ENCODE data around the gene GFOD1.

Gene GFOD1

GRCh38 chr6:13484827-13485226 is 2.6 kb downstream of the GFOD1 start:
- no peak for DNase-seq

DNA sequence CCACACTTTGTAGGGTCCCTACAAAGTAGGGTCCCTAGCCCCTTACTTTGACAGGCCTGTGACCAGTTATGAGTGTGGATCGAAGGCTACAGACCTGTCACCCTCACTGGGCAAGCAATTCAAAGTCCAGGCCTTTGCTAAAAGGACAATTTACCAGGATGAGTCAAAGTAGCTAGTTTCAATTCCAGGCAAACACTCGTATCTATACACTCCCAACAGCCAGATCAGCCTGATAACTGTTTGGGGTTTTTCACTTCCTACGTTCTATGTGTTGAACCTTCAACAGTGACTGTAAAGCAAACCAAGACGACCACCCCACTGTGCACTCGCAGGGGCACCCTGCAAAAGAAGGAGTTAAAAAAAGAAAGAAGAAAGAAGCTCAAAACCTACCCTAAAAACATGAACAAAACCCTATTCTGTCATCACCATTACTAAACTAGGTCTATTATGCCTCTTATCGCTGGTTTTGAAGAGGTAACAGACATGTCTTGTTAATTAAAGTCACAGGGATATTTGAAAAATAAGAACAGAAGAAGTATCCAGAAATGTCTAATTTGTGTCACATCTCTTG is 3.2 kb downstream of the GFOD1 start:
- DNase-seq = no peak

GRCh38 chr6:13480631-13481501 is 6.5 kb downstream of the GFOD1 start:
- no peak for DNase-seq

GRCh38 chr6:13479971-13480434 is 7.4 kb downstream of the GFOD1 start:
- DNase-seq = no peak

DNA sequence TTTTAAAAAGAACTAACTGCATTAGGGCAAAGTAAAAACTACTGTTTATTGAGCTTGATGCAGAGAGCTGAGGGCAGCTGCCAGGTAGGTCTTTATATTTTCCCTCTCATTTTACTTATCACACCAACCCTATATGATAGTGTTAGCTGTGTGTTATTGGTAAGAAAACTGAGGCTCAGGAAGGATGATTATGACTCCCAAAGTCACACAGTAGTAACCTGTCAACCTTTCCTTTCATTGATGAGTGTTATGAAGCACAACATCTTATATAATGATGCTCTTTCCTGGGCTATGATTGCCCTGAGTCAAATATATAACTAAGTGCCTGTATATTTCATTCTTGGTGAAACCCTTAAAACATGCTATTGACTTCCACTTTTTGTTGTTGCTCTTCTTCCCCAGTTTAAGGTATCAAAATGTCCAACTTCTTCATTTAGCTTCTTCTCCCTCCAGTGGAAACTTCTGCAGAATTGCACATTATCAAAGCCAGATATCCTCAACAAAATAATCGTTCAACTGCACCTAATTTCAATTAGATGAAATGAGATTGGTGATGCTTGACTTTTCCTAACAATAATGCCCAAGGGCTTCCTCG is 8.1 kb downstream of the GFOD1 start:
- no peak for DNase-seq

DNA sequence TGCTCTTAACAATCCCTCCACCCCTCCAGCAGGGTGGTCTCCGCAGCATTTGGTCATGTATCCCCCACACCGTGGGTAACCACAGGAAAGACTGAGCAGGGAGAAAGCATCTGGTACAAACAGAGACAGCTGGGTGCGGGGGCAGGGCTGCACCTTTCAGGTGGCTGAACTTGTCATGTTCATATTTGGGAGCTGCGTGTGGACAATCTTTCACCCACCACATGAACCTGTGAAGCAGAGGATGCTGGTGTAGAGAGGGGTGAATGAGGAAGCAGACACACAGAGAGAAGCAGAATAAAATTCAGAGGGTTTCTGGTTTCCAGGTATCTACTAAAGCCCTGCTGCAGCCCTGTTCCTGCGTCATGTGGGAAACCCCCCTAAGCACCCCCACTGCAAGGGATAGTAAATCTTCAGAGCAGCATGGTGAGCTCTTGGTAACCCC is 8.9 kb downstream of the GFOD1 start:
- DNase-seq = no peak

GRCh38 chr6:13474787-13475186 is 12.6 kb downstream of the GFOD1 start:
- no peak for DNase-seq

- DNase-seq = no peak
These were observed 13.0 kb downstream of the GFOD1 start for GRCh38 chr6:13474360-13474759.

DNA sequence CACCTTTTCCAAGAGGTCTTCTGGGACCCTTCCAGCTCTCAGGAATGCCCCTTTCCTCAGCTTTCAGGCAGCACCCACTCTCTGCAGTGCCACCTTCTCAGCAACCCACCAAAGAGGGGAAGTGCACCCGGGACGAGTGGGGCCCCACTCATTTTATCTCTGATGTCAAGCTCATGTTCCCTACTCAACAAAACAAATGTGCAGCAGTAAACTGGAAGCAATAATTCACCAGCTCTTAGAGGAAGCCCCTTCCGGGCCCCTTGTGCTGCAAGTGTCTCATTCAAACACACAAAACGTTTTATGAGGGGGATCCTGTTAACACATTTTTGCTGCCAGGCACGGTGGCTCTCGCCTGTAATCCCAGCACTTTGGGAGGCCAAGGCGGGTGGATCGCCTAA is 13.6 kb downstream of the GFOD1 start:
- DNase-seq = no peak

DNA sequence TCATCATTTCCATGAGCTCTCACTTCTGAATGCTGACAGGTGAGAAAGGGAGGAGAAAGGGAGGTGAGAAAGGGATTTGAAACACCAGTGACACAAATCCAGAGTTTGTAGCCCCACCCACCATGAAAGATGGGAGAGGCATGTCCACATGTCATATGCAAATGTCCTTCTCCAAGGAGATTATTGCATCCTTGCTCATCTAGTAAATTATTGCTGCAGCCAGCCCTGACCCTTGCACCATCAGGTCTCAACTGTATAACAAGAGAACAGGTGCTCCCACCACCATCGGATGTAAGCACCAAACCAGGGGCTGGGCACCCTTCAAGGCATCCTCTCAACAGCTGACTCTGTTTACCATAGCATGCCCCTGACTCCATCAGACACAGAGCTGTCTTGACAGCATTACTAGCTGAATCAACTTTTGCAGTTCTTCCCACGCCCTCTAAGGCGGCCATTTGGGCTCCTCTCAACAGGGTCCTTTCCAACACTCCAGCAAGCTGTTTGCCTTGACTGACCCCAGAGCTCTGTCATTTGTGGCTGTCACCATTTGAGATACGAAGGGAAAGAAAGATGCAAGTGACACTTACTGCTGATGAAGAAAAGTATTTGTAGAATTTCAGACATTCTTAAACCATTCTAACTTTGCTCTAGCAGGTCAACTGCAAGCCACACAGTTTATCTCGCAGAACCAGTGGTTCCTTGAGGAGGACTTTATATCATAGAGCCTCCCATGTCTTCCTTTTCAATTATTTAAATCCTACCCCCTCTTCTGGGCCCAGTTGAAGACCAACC is 14.2 kb downstream of the GFOD1 start:
- DNase-seq = no peak

DNA sequence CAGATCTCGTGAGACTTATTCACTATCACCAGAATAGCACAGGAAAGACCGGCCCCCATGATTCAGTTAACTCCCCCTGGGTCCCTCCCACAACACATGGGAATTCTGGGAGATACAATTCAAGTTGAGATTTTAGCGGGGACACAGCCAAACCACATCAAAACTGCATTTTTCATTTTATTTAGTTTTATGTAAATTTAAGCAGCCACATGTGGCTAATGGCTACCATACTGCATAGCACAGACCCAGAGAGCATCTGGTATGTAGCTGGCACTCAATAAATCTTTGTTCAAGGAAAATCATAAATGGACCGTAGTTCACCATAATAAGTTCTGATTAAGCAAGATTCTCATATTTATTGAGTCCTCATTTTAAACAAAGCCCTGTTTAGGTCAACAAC is 15.3 kb downstream of the GFOD1 start:
- no peak for DNase-seq

- DNase-seq = no peak
These were observed 16.2 kb downstream of the GFOD1 start for GRCh38 chr6:13471184-13471583.

- no peak for DNase-seq
These were observed 16.9 kb downstream of the GFOD1 start for GRCh38 chr6:13470238-13471140.

- DNase-seq = no peak
These were observed 17.7 kb downstream of the GFOD1 start for GRCh38 chr6:13469693-13470092.

DNA sequence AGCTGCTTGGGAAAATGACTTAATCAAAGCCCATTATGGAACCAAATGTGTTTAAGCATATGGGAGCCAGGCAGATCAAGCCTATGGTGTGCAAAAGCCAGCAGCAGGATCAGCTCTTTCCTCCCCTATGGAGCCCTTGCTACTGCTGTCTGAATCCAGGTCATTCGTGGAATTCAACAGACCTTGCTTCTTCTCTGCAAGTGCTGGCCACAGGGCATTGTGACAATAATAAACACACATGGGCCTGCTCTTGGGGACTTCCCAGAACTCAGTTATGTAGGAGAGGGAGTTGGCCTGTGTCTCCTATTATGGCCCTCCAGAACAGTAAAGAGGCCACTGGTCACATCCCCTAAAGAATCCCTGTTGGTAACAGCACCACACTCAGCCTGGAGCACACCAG is 18.6 kb downstream of the GFOD1 start:
- DNase-seq = no peak

DNA sequence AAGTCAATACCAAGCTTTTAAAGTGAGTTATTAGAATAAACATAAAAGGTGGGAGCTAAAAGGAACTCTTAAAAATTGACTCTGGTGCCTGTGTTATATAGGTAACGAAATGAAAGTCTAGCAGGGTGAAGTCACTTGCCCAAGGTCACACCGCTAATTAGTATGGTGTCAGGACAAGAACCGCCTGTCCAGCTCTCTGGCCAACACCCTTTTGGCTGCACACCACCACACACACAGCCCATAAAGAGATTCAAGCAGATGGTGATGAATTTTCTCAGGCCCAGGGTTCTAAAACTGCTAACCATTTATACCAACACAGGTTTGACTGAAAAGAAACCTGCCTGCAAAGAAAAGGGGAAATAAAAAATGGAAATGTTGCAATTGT is 20.2 kb downstream of the GFOD1 start:
- peak; percentile 7 for DNase-seq

DNA sequence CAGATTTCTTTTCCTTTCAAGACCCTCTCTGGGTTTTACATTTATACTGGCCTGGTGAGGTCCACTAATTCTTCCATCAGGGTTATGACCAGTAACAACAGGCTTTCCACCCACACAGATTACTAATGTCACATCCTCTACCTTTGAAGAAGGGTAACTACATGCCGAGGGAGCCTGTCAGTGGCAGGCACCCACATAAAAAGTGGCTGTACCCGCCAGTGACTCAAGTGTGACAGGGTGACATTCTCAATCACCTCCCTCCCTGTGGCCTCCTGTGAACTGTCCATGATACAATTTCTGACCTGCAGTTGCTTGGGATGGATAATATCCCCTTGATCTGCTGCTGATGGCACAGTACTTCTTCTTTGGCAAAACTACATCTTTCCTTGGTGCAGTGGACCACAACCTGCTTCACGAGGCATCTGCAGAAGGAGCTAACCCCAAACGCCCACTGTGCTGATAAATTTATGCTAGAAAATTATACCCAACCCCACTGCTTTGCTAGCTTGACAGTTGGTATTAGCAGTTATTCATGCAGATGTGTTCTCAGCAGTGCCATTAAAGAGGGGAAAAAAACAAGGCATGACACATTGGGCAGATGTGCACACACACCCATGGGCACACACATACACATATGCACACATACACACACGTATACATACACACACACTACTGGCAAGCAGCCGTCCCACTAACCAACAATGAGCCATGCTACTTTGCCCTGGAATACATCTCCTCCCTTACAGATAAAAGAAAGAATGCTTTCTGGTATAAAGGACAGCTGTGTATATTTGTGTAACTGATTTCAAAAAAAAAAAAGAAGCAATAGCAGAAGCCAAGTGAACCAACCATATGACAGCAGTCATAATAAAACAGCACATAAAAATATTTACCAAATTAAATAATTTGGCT is 20.8 kb downstream of the GFOD1 start:
- no peak for DNase-seq

- DNase-seq = no peak
These were observed 21.7 kb downstream of the GFOD1 start for GRCh38 chr6:13465734-13466133.

DNA sequence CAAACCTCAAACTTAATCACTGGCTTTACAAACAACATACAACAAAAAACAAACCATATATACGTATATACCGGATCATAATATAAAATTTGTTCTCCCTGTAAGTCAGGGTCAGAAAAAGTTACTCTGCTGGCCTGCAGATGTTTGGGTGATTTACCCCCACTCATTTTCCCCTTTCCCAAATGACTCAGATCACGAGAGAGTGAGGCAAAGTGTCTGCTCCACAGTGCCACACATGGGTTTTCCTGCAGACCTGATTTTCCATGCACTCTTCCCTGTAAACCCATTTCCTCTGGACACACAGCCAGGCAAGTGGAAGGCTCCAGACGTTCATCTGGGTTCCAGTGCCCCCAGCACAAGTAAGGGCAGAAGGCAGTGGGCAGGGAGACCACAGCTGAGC is 23.5 kb downstream of the GFOD1 start:
- no peak for DNase-seq

DNA sequence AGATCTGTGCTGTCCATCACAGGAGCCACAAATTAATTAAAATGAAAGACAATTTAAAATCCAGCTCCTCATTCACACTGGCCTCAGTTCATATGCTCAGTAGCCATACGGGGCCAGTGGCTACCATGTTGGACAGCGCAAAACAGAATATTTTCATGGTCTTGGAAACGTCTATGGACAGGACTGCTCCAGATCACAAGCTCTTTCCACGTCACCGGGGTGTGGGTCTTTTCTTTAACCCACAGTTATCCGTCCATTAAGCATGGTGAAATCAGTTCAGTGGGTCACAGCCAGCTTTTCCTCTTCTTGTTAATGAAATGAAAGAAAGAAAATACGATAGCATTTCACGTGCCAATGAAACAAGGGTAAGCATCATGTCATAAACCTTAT is 24.1 kb downstream of the GFOD1 start:
- no peak for DNase-seq
